Cardiac fibroblast (primary cell): ENCODE measurements around the gene PMP22.

Source experiments
- DNase-seq, 2 donors: peaks; one replicate each; pipeline versions ENCODE4 v3.0.0 to v3.0.0-alpha.2; 2010; ENCODE audit warnings: low read depth in 2 of 2
- H3K4me3 ChIP-seq, 2 donors: replicated peaks in 1 of 2; 1 replicate in 1 of 2; 2 replicates in 1 of 2; pipeline ENCODE4 v1.5.1; 2011; ENCODE audit warnings: low read depth in 2 of 2, low read length in 2 of 2, mild to moderate bottlenecking in 2 of 2, moderate library complexity in 1 of 2
- CTCF ChIP-seq: IDR thresholded peaks from one replicate; pipeline ENCODE4 v1.5.1; 2011; ENCODE audit warnings: low read depth, mild to moderate bottlenecking, low read length, inconsistent platforms

PMP22 gene

GRCh38 chr17:15281909-15282308 lies 16.8 kb upstream of the PMP22 start:
- peak in 1 of 2 donors; percentile 59 for DNase-seq
- no peak overlapping the region for H3K4me3 ChIP-seq
- TF ChIP-seq CTCF: no peak

GRCh38 chr17:15278924-15279477 lies 13.9 kb upstream of the PMP22 start:
- H3K4me3 ChIP-seq: no peak overlapping the region
- DNase-seq: peak in 1 of 2 donors; percentile 92
- no peak for TF ChIP-seq CTCF

- TF ChIP-seq CTCF: no peak
- H3K4me3 ChIP-seq: no peak overlapping the region
Observed at GRCh38 chr17:15278380-15278779, 13.3 kb upstream of the PMP22 start.

GRCh38 chr17:15274017-15274416 lies 8.9 kb upstream of the PMP22 start:
- no peak overlapping the region for H3K4me3 ChIP-seq
- no peak for TF ChIP-seq CTCF
- DNase-seq: no peak

More at GRCh38 chr17:15278380-15278779, 13.3 kb upstream of the PMP22 start:
- no peak for DNase-seq

- peak; percentile 85 to 97 for DNase-seq
- H3K4me3 ChIP-seq: no peak overlapping the region
- peak; percentile 2 for TF ChIP-seq CTCF
Observed at GRCh38 chr17:15273141-15273793, 8.1 kb upstream of the PMP22 start.

- no peak for TF ChIP-seq CTCF
- H3K4me3 ChIP-seq: no peak overlapping the region
- DNase-seq: peak in 1 of 2 donors; percentile 45
Observed at GRCh38 chr17:15271741-15272140, 6.6 kb upstream of the PMP22 start.
